Measurements from ENCODE around the gene FBLL1.

GRCh38 chr5:168575391-168576372 is 46.6 kb downstream of the FBLL1 start:
- TF ChIP-seq CTCF (IDR thresholded peaks at IDR 0.05) (no peak), POLR2A (IDR thresholded peaks at IDR 0.05) (no peak)

All from esophagus squamous epithelium (tissue), 4 donors.